DLD1 (cell line): ENCODE results near the gene TUBB4B.

Source experiments
- in situ Hi-C: cut with HindIII; loops from 2 replicates; pipeline ENCODE4 v1.10.0; 2017; ENCODE audit warnings: low sequenced_read_pairs

Gene TUBB4B

DNA sequence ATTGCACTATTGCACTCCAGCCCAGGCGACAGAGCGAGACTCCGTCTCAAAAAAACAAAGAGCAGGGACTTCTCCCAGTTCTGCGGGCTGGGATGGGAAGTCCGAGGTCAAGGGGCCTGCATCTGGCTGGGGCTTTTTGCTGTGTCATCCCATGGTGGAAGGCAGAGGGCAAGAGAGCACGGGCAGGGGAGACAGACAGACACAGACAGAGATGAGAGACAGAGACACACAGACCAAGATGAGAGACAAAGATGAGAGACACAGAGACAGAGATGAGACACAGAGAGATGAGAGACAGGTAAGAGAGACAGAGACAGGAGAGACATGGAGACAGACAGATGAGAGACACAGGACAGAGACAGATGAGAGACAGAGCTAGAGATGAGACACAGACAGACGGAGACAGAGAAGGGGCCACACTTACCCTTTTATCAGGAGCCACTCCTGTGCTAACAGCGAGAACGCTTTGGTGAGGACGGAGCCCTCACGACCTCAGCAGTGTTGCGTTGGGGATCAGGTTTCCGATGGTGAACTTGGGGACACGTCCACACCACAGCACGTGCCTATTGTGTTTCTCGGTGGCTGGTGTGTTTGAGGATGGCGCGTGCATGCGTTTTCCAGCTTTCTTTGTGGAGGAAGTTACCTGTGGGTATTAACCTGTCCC, 27.6 kb downstream of the TUBB4B start:
- in situ Hi-C loops = no loop called here

DNA sequence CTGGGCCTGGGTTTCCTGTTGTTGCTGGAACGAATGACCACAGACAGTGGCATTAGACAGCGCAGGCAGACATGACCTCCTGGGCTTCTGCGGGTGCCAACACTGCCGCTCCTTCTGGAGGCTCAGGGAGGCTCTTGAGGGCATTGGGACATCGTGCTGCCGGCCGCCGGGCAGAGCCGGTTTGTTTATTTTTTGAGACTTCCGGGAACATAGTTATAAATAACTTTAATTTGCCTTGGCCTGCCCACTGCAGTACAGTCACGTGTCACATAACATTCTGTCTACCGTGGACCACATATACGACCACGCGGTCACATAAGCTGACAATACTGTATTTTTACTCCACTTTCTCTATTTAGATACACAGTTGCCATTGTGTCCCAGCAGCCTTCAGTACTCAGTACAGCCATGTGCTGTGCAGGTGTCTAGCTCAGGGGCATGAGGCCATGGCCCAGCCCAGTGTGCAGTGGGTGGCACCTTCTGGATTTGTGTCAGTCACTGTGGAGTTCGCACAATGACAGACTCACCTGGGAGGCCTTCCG, 28.2 kb downstream of the TUBB4B start:
- in situ Hi-C loops = no loop called here

DNA sequence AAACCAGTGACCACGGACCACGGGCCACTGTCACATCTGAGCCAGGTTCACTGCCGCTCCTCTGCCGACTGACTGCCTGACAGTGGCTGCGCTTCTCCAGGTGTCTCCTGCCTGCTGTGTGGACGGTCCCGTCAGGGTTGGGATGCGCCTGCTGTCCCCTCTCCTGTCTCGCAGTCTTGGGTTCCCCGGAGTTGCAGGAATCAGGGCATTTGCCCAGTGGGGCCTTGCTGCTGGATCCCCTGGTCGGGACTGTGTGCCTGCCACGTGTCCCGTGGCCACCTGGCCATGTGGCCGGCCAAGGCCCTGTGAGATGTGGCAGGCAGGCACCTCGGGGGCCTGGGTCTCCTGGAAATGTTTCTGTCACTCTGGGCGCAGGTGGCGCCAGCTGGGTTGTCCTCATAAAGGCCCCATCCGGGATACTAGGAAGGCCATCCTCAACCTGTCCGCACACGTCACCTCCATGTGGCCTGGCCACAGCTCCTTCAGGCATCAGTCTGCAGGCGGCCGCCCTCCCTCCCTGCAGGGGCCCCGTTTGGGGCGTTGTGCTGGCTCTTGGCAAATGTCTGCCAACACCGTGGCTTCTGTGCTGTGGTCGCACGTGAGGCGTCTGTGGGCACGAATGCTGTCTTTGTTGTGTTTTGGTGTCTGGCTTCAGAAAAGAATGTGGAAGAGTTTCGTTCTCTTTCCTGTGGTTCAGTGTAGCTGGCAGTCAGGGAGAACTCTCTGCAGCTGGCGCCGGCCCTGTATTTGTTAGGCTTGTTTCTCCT, 30.0 kb downstream of the TUBB4B start:
- in situ Hi-C loops = no loop called here

DNA sequence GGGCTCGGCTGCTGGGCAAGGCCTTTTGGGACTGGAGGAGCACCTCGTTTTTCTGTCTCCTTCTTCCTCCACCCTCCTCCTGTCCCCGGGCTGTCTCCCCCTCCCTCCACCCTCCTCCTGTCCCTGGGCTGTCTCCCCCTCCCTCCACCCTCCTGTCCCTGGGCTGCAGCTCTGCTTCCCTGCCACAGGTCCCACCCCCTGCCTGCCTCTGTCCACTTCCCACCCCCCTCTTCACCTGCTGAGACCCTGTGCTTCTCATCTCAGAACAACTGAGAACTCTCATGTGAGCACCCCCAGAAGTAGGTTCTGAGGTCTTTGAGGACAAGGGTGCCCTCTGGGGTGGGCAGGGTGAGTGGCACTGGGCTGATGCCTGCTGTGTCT, 30.6 kb downstream of the TUBB4B start:
- in situ Hi-C loops = no loop called here

DNA sequence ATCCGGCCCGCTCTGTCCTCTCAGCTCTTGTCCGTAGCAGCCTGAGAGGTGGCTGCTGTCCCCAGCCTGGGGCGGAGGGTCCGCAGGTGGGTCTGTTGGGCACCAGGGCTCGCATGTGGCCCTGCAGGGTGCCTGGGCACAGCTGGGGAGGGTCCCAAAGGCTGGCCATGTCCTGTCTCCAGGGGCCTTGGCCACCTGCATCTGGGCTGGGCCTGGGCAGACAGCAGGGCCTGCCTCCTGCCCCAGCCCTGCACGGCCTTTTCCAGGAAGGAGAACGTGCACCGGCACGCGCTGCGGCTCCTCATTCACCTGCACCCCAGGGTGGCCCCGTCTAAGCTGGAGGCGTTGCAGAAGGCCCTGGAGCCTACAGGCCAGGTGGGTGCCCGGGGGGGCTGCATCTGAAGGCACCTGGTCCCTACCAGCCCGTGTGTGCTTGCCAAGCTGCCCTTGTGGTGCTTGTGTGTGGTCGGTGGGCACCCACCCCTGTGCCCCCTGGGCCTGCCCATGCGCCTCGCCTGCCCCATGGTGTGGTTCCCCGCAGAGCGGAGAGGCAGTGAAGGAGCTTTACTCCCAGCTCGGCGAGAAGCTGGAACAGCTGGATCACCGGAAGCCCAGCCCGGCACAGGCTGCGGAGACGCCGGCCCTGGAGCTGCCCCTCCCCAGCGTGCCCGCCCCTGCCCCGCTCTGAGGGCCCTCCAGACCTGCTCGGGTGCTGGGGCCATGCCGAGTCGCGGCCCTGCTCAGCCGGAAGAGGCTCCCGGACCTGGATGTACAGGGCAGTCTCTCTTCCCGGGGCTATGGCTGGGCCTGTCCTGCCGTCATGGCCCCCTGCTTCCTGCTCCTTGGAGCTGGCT, 31.4 kb downstream of the TUBB4B start:
- in situ Hi-C loops = no loop called here

DNA sequence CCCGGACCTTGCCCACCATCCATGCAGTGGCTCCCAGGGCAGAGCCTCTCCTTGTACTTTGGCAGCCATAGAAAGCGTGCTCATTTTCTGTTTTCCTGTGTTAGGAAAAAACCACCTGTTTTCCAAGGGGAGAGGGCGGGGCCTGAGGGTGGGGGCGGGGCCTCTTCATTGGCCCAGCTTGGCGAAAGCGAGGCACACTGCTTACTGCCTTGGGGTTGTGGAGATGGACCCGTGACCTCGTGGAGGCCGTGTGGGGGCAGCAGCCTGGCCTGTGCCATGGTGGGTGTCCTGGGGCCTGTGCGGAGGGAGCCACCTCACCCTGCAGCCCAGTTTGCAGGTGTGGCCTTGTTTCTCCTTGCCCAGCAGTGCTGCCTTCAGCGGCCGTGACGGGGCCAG, 32.0 kb downstream of the TUBB4B start:
- in situ Hi-C loops = no loop called here

DNA sequence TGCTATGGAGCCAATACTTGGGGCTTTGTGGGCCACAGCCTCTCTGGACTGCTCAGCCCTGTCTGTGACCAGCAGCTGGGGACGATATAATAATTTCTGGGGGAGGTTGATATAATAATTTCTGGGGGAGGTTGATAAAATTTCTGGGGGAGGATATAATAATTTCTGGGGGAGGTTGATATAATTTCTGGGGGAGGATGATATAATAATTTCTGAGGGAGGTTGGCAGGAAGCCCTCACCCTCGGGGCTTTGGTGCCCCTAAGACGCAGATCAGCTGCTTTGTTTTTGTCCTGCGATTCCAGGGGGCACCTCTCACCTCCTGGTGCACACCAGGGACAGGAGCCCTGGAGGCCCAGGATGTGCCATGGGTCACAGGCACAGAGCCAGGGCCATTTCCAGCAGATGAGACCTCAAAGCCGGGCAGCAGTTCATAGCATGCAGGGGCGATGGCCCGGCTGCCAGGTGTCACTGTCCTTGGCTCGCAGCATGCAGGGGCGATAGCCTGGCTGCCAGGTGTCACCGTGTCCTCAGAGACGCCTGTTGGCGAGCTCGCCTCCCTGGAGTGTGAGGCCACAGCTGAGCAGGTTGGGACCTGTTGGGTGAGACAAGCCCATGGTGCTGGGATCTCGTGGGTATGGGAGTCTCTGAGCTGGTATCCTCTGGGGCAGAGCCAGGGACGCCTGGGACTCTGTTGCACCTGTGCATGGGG, 32.7 kb downstream of the TUBB4B start:
- in situ Hi-C loops = no loop called here

DNA sequence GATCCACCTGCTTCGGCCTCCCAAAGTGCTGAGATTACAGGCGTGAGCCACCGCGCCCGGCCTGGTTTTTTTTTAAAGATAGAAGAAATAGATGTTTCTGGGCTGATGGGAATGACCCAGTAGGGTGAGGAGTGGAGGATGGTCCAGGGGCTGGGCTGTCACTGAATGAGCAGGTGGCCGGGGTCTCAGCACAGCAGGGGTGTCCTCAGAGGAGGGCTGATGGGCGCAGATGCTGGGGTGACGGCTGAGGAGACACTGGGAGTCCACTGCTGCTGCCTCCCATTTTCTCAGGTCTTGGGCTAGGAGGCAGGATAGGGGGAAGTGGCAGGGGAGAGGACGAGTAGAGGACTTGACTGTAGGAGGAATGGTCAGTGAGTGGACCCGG, 34.1 kb downstream of the TUBB4B start:
- in situ Hi-C loops = no loop called here

DNA sequence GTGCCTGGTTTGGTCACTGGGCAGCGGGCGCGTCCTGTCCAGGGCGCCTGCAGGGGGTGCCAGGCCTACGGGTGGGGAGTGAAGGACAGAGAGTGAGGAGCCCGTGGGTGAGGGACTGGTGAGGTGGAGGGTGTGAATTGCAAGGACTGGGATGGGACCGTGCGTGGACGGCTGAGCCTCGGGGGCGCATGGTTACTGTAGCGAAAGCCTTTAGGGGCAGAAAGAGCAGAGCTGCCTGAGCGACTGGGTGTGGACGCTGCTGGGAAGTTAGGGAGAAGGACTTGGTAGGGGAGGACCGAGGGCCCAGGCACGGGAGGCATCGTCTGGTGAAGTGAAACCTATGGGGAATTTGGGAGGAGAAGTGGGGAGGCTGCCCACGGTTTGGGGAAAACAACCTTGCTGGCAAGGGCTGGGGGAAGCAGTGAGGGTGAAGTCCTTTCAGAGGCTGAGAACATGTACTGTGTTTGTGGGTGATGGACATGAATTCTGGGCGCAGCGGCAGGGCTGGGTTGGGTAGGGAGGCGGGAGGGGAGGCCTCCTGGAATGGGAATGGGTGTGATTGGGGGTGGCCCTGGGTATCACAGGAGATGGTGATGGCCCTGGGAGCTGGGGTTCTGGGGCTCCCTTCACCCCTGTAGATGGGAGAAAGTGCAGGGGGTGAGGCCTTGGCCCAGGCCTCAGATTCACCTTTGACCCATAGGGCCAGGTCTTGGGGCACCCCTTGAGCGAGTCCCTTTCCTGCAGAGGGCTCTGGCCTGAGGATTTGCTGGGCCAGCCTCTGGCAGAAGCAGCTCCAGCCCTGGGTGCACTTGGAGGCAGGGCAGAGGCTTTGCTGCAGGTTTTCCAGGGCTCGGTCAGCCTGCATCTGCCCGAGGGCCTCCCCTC, 34.7 kb downstream of the TUBB4B start:
- in situ Hi-C loops = no loop called here

DNA sequence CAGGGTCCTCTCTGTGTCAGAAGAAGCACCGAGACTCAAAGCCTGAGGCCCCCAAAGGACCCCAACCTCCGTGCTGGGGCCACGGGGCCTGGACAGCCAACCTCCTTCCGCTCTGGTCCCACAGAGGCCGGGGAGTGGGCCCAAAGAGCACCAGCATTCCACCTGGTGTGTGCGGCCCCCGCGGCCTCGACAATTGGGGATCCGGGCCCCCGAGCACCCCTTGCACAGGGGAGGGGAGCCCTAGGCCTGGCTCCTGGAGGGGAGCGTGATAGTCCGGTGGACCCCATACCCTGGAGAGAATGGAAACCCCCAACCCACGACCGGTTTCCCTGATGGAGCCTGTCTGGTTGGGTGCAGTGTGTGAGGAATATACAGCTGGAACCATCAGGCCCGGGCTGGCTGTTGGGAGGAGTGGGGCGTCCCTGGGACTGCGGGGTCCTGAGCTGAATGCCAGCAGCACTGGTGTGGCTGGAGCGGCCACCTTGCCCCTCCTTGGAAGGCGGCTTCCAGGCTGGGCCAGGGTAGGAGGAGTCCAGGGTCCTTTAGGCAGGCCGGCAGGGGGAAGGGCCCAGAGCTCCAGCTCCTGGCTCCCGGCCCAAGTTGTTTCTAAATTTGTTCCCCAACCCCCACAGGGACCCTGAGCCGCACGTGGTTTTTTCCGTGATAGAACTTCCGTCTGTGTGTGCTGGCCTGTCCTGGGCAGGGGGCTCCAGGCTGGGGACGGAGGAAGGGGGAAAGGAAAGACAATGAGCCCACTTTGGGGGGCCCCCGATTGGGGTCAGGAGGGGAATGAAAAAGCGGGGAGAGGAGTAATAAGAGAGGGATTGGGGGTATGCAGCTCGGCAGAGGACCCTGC, 35.6 kb downstream of the TUBB4B start:
- in situ Hi-C loops = no loop called here

DNA sequence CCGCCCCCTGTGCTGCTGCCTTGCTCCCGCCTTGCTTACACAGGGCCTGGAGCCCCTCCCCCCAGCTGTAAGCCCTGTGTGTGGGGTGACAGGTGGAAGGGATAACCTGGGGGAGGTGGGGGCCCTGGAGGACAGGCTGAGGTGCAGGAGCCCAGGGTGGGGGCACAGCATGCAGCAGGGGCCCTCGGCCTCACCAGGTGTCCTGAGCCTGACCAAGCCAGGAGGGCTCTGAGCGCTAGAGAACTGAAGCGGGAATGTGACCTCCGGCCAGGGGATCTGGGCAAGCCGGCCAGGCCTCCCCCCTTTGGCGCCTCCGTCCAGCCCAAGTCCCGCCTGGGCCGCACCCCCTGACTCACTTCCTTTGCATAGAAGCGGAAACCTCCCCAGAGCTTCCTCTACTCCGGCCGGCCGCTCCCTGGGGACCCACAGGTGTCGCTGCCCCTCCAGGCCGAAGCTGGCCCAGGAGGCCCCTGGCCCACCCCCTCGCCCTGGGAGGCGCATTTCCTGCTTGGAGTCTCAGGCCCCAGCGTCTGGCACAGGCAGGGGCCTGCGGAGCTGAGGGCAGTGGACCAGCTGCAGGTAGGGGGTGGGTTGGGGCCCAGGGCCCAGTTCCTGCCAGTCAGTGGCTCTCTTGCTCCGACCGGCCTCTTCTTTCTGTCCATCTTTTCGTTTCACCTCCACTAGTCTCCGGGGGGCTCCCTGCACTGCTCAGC, 36.4 kb downstream of the TUBB4B start, which contains the start of gene TOR4A:
Gene TOR4A, plus strand, starts transcription at position 398 of the 713 bp plus-strand sequence. CDS start 964 bp downstream, outside the sequence.
- in situ Hi-C loops = no loop called here

DNA sequence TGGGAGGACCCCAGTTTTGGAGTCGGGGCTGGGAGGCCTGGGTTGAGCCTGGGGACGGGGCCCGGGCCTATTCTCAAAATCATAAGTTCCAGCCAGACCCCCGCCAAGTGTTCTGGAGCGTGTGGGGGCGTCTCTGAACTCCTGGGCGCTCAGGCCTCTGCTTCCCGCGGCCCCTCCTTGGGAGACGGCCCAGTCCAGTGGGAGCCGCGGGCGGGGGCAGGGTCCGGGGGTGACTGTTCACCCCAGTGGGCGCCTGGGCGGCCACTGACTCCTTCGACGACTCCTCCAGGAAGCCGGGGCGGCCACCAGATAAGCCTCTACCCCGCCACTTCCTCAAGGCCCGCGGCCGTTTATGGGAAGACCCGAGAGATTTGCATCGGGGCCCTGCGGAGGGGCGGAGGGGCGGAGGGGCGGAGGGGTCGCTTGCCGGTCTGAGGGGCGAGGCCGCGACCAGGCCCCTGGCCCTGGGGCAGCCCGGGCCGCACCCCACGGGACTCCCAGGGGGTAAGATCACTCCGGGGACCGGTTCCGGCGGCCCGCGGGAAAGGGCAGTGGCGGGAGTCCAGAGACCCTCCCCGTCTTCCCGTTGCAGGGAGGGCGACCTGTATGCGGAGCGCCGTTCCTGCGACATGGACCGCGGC, 37.1 kb downstream of the TUBB4B start:
- in situ Hi-C loops = no loop called here

DNA sequence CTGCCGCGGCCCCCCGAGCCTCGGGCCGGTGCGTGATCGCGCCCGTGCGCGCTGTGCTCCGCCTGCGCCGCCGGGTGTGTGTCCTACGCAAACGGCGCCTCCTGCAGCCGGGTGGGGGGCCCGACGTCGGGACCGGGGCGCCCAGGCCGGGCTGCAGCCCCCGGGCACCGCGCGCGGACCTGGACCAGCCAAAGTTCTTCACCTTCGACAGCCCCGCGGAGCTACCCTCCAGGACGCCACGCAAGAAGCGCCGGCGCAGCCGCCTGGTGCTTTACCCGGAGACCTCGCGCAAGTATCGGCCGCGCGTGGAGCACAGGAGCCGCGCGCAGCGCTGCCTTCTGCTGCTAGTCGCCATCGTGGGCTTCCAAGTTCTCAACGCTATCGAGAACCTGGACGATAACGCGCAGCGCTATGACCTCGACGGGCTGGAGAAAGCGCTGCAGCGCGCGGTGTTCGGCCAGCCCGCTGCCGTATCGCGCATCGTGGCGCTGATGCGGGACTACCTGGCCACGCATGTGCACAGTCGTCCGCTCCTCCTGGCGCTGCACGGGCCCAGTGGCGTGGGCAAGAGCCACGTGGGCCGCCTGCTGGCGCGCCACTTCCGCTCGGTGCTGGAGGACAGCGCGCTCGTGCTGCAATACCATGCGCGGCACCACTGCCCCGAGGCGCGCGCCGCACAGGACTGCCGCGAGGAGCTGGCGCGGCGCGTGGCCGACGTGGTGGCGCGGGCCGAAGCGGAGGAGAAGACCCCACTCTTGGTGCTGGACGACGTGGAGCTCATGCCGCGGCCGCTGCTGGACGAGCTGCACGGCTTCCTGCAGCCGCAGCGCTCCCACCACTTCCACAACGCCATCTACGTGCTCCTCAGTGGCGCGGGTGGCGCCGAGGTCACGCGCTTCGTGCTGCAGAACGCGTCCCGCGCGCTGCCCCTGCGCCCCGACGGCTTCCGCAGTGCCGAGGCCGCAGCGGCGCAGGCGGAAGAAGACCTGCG, 37.9 kb downstream of the TUBB4B start:
- in situ Hi-C loops = no loop called here

DNA sequence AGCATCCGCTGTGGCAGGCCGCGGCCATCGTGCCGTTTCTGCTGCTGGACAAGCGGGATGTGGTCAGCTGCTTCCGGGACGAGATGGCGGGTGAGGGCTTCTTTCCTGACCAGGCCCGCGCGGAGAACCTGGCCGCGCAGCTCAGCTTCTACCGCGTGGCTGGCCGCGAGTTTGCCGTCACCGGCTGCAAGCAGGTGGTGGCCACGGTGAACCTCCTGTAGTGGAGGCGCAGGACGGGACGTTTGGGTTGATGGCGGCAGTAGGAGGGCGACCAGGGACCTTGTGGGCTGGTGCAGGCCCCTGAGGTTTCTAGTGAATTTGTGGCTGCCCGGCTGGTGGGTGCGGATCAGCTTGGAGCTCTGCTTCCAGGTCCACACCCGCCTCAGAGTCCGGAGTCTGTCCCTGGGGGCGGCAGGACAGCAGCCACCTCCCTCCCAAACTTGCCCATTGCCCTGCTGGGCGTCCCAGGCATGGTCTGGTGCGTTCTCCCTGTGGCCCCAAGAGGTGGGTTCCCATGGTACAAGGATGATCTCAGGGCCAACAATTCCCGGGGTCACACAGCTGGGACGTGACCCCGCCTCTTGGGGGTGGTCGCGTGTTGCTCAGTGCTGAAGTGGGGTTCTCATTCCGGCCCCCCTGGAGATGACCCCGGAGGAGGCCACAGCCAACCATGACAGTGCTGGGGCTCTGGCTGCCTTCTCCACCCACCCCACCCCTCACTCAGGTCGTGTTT, 38.8 kb downstream of the TUBB4B start:
- in situ Hi-C loops = no loop called here

DNA sequence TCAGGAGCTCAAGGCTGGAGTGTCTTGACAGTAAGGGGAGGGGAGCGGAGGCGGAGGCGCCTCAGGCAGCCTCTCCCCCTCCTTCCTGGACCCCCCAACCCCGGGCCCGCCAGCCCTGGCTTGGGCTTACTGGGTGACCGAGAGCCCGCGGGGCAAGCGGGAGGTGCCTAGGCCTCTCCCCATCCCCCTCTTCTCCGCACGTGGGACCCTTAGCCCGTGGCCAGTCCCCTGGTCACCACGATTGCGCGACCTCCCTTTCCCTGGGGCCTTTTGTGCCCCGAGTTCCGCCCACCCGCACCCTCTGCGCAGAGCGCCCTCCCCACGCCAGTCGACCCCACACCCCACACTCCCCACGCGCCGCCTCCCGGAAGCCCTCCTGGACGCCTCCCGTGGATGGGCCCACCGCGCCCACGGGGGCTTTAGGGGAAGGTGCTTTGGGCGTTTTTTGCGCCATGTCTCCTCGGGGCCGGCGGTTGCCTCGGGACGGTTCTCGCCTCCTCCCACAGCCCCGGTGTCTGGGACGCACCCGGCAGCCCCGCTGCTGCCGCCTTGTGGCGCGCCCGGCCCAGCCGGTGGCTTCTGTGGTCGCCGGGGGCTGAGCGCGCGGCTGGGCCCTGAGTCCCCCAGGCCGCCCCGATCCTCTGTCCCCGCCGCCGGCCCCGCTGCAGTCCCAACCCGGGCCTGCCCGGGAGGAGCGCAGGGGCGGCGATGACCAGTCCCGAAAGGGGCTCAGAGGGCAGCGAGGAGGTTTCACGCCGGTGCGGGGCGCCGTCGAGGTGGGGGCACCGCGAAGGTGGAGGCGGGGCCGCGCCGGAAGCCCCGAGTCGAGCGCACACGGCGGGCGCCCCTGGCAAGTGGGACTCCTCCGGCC, 39.6 kb downstream of the TUBB4B start:
- in situ Hi-C loops = no loop called here
